ENCODE measurements around the gene SHROOM3. TPM values are rescaled to one million over a fixed set of nuclear protein-coding genes. Genes with fewer than 3 reads are reported as not detected.

The SHROOM3 gene
- polyA plus RNA-seq, 1 donor from 2014 or later = 2.7 TPM

- no peak for TF ChIP-seq MXI1 (conservative IDR thresholded peaks at IDR 0.05; ENCODE audit: poor library complexity, severe bottlenecking)
- no peak for TF ChIP-seq REST (IDR thresholded peaks at IDR 0.05; ENCODE audit: borderline replicate concordance)
- no peak for TF ChIP-seq EZH2 (IDR thresholded peaks at IDR 0.05; ENCODE audit: borderline replicate concordance, insufficient read depth, low read length, poor library complexity, severe bottlenecking)
- TF ChIP-seq POLR2AphosphoS5 (IDR thresholded peaks at IDR 0.05) = no peak
- TF ChIP-seq SMC3 (conservative IDR thresholded peaks at IDR 0.05; ENCODE audit: poor library complexity) = no peak
- no peak for TF ChIP-seq EP300 (conservative IDR thresholded peaks at IDR 0.05; ENCODE audit: poor library complexity, severe bottlenecking)
- TF ChIP-seq TAF1 (IDR thresholded peaks at IDR 0.05; ENCODE audit: low read depth) = no peak
- TF ChIP-seq RAD21 (conservative IDR thresholded peaks at IDR 0.05) = no peak
- TF ChIP-seq CTCF (IDR thresholded peaks at IDR 0.05; ENCODE audit: poor library complexity, severe bottlenecking) = no peak
These were observed 356.4 kb downstream of the SHROOM3 start for GRCh38 chr4:76791479-76791878.

GRCh38 chr4:76792418-76792817 is 357.4 kb downstream of the SHROOM3 start:
- Histone ChIP-seq H4K20me1 (ENCODE audit: insufficient read depth) (no peaks in the 10 kb centered on the region), H3K9ac (ENCODE audit: low read length) (no peak overlapping the region), H3K27ac (ENCODE audit: low read length) (no peak overlapping the region), H3K79me2 (replicated peaks; ENCODE audit: insufficient read depth, low read length) (no peaks in the 10 kb centered on the region), H3K36me3 (ENCODE audit: insufficient read depth, low read length) (no peaks in the 10 kb centered on the region), H3K4me3 (ENCODE audit: low read length) (no peak overlapping the region), H3K9me3 (ENCODE audit: low read length) (no peaks in the 10 kb centered on the region), H2AFZ (ENCODE audit: low read depth, low read length) (no peak overlapping the region), H3K4me2 (ENCODE audit: low read length) (no peak overlapping the region), H3F3A (ENCODE audit: insufficient read depth, low read length, poor library complexity, severe bottlenecking) (no peaks in the 10 kb centered on the region), H3K27me3 (ENCODE audit: insufficient read depth, low read depth, low read length) (no peaks in the 10 kb centered on the region), H3K9me2 (ENCODE audit: insufficient read depth, low read length) (no peaks in the 10 kb centered on the region)
- TF ChIP-seq POLR2AphosphoS5 (IDR thresholded peaks at IDR 0.05) (no peak), MXI1 (conservative IDR thresholded peaks at IDR 0.05; ENCODE audit: poor library complexity, severe bottlenecking) (no peak), CTCF (IDR thresholded peaks at IDR 0.05; ENCODE audit: poor library complexity, severe bottlenecking) (no peak), EP300 (conservative IDR thresholded peaks at IDR 0.05; ENCODE audit: poor library complexity, severe bottlenecking) (no peak)

More at GRCh38 chr4:76791479-76791878, 356.4 kb downstream of the SHROOM3 start:
- H3K79me2 ChIP-seq (replicated peaks; ENCODE audit: insufficient read depth, low read length) = no peaks in the 10 kb centered on the region
- no peak overlapping the region for H3K4me2 ChIP-seq (ENCODE audit: low read length)
- H3K27me3 ChIP-seq (ENCODE audit: insufficient read depth, low read depth, low read length) = no peaks in the 10 kb centered on the region
- no peak overlapping the region for H3K9ac ChIP-seq (ENCODE audit: low read length)
- no peak overlapping the region for H2AFZ ChIP-seq (ENCODE audit: low read depth, low read length)
- H3K9me3 ChIP-seq (ENCODE audit: low read length) = no peaks in the 10 kb centered on the region
- H4K20me1 ChIP-seq (ENCODE audit: insufficient read depth) = no peaks in the 10 kb centered on the region
- no peaks in the 10 kb centered on the region for H3F3A ChIP-seq (ENCODE audit: insufficient read depth, low read length, poor library complexity, severe bottlenecking)
- H3K9me2 ChIP-seq (ENCODE audit: insufficient read depth, low read length) = no peaks in the 10 kb centered on the region
- no peaks in the 10 kb centered on the region for H3K36me3 ChIP-seq (ENCODE audit: insufficient read depth, low read length)
- H3K27ac ChIP-seq (ENCODE audit: low read length) = no peak overlapping the region
- no peak overlapping the region for H3K4me3 ChIP-seq (ENCODE audit: low read length)

Measured in neural cell (in vitro differentiated cells).